Mesendoderm (in vitro differentiated cells): ENCODE results near the gene YTHDF1.

Source experiments
- DNase-seq: peaks from one replicate; pipeline ENCODE4 v3.0.0; 2013
- H2AK5ac ChIP-seq: 2 replicates; pipeline ENCODE4 v1.6.1; 2013; ENCODE audit warnings: low read length, inconsistent platforms
- H2BK120ac ChIP-seq: 2 replicates; pipeline ENCODE4 v1.6.1; 2013; ENCODE audit warnings: low read depth, mild to moderate bottlenecking, low read length, moderate library complexity, mixed read lengths
- H2BK15ac ChIP-seq: replicated peaks from 2 replicates; pipeline ENCODE4 v1.6.1; 2013; ENCODE audit warnings: low read depth, mild to moderate bottlenecking, moderate library complexity
- H2BK5ac ChIP-seq: 2 replicates; pipeline ENCODE4 v1.6.1; 2013; ENCODE audit warnings: low read length, inconsistent platforms
- H3K18ac ChIP-seq: 2 replicates; pipeline ENCODE4 v1.6.1; 2013; ENCODE audit warnings: mild to moderate bottlenecking, low read length, mixed read lengths
- H3K23ac ChIP-seq: one replicate; pipeline ENCODE4 v1.6.1; 2013; ENCODE audit warnings: low read length
- H3K27ac ChIP-seq: 2 replicates; pipeline ENCODE4 v1.5.1; 2013; ENCODE audit warnings: low read depth, mild to moderate bottlenecking, inconsistent platforms, low read length, moderate library complexity
- H3K27me3 ChIP-seq: 2 replicates; pipeline ENCODE4 v1.6.1; 2013; ENCODE audit warnings: low read length, control low read depth, mild to moderate bottlenecking, inconsistent platforms; ENCODE audit not compliant: insufficient read depth, poor library complexity
- H3K36me3 ChIP-seq: 2 replicates; pipeline ENCODE4 v1.6.1; 2013; ENCODE audit warnings: low read length, inconsistent platforms; ENCODE audit not compliant: control insufficient read depth, insufficient read depth
- H3K4ac ChIP-seq: one replicate; pipeline ENCODE4 v1.6.1; 2013; ENCODE audit warnings: low read depth, mild to moderate bottlenecking, low read length, moderate library complexity
- H3K4me1 ChIP-seq: 2 replicates; pipeline ENCODE4 v1.6.1; 2013; ENCODE audit warnings: low read depth, low read length, inconsistent platforms; ENCODE audit not compliant: control insufficient read depth
- H3K4me2 ChIP-seq: 2 replicates; pipeline ENCODE4 v1.6.1; 2013; ENCODE audit warnings: low read length
- H3K4me3 ChIP-seq: 2 replicates; pipeline ENCODE4 v1.5.1; 2013; ENCODE audit warnings: mild to moderate bottlenecking, low read length
- H3K56ac ChIP-seq: one replicate; pipeline ENCODE4 v1.6.1; 2013; ENCODE audit warnings: low read length
- H3K79me1 ChIP-seq: 2 replicates; pipeline ENCODE4 v1.6.1; 2013; ENCODE audit warnings: low read length, inconsistent platforms
- H3K79me2 ChIP-seq: 2 replicates; pipeline ENCODE4 v1.6.1; 2013; ENCODE audit warnings: mild to moderate bottlenecking, low read length; ENCODE audit not compliant: control insufficient read depth, insufficient read depth
- H3K9ac ChIP-seq: 2 replicates; pipeline ENCODE4 v1.6.1; 2013; ENCODE audit warnings: low read length, inconsistent platforms
- H4K5ac ChIP-seq: one replicate; pipeline ENCODE4 v1.6.1; 2013; ENCODE audit warnings: low read length
- H4K8ac ChIP-seq: one replicate; pipeline ENCODE4 v1.6.1; 2013; ENCODE audit warnings: low read depth, mild to moderate bottlenecking, control low read depth, low read length, moderate library complexity
- WGBS: extraction: QIAGEN DNeasy Blood & Tissue Kit; methylation state at CpG from one replicate; pipeline ENCODE4 v1.1.7; 2013; ENCODE audit warnings: low lambda C conversion rate, missing lambda C conversion rate; ENCODE audit not compliant: insufficient coverage; ENCODE audit errors: extremely low coverage; 5-methylcytosine and 5-hydroxymethylcytosine counted together

YTHDF1 gene

GRCh38 chr20:63256954-63257353 is 41.0 kb upstream of the YTHDF1 start:
- Histone ChIP-seq H3K18ac (no peak overlapping the region), H3K56ac (peak overlapping the region; percentile 49), H3K4me3 (no peak overlapping the region), H2BK15ac (no peak overlapping the region), H2BK5ac (no peak overlapping the region), H3K23ac (no peak overlapping the region), H2AK5ac (no peak overlapping the region), H3K9ac (no peak overlapping the region), H3K4me2 (no peak overlapping the region), H3K27ac (no peak overlapping the region), H4K8ac (no peak overlapping the region), H4K5ac (no peak overlapping the region), H3K36me3 (no peaks in the 10 kb centered on the region), H3K79me1 (no peaks in the 10 kb centered on the region), H3K4me1 (no peaks in the 10 kb centered on the region), H2BK120ac (no peak overlapping the region), H3K27me3 (peaks cover 10% of the 10 kb centered on the region), H3K4ac (no peak overlapping the region), H3K79me2 (no peaks in the 10 kb centered on the region)
- DNase-seq, result no peak
- no CpG with 5 or more reads among the region's 4 CpGs for WGBS

GRCh38 chr20:63255931-63256704 is 40.2 kb upstream of the YTHDF1 start:
- Histone ChIP-seq H3K79me1 (no peaks in the 10 kb centered on the region), H3K79me2 (no peaks in the 10 kb centered on the region), H2AK5ac (no peak overlapping the region), H3K4me3 (no peak overlapping the region), H3K4ac (no peak overlapping the region), H3K4me1 (no peaks in the 10 kb centered on the region), H3K4me2 (no peak overlapping the region), H3K9ac (no peak overlapping the region), H4K8ac (no peak overlapping the region), H3K23ac (no peak overlapping the region), H2BK5ac (no peak overlapping the region), H3K18ac (no peak overlapping the region), H3K27ac (no peak overlapping the region), H3K27me3 (peaks cover 10% of the 10 kb centered on the region), H4K5ac (no peak overlapping the region), H2BK120ac (no peak overlapping the region), H3K56ac (no peak overlapping the region), H2BK15ac (no peak overlapping the region), H3K36me3 (no peaks in the 10 kb centered on the region)
- no peak for DNase-seq
- 100% methylated on average over 1 of the region's 31 CpGs for WGBS

- Histone ChIP-seq H3K9ac (no peak overlapping the region), H3K79me1 (no peaks in the 10 kb centered on the region), H2BK15ac (no peak overlapping the region), H4K8ac (no peak overlapping the region), H3K4me2 (peak overlapping the region; percentile 18), H3K79me2 (no peaks in the 10 kb centered on the region), H3K4me1 (no peaks in the 10 kb centered on the region), H3K27me3 (peaks cover 10% of the 10 kb centered on the region), H2BK5ac (no peak overlapping the region), H4K5ac (no peak overlapping the region), H2BK120ac (no peak overlapping the region), H3K23ac (no peak overlapping the region), H3K4me3 (no peak overlapping the region), H3K18ac (no peak overlapping the region), H3K36me3 (no peaks in the 10 kb centered on the region), H3K56ac (no peak overlapping the region), H2AK5ac (no peak overlapping the region), H3K4ac (no peak overlapping the region), H3K27ac (no peak overlapping the region)
- no CpG with 5 or more reads among the region's 56 CpGs for WGBS
- DNase-seq, result peak; percentile 43
Observed at GRCh38 chr20:63254606-63255384, 38.9 kb upstream of the YTHDF1 start.

GRCh38 chr20:63254232-63254605 is 38.3 kb upstream of the YTHDF1 start, which contains the start of gene NKAIN4:
Gene NKAIN4 (minus strand): TSS chr20:63254463. CDS start chr20:63254450, 13 bp downstream.
- Histone ChIP-seq H3K27me3 (peaks cover 10% of the 10 kb centered on the region), H3K79me2 (no peaks in the 10 kb centered on the region), H3K27ac (no peak within 1 kb of the TSS), H3K4ac (no peak within 1 kb of the TSS), H2AK5ac (no peak within 1 kb of the TSS), H3K36me3 (no peaks in the 10 kb centered on the region), H3K23ac (no peak within 1 kb of the TSS), H2BK120ac (no peak within 1 kb of the TSS), H3K18ac (no peak within 1 kb of the TSS), H2BK5ac (no peak within 1 kb of the TSS), H4K8ac (no peak within 1 kb of the TSS), H3K4me2 (peak within 1 kb of the TSS; percentile 35), H3K9ac (peak within 1 kb of the TSS; percentile 26), H3K79me1 (no peaks in the 10 kb centered on the region), H3K4me1 (no peaks in the 10 kb centered on the region), H4K5ac (no peak within 1 kb of the TSS), H3K4me3 (no peak within 1 kb of the TSS), H3K56ac (peak within 1 kb of the TSS; percentile 42), H2BK15ac (no peak within 1 kb of the TSS)
- no peak for DNase-seq
- WGBS, result no CpG with 5 or more reads among the region's 46 CpGs

- peak; percentile 72 for DNase-seq
- H3K56ac ChIP-seq, result peak overlapping the region; percentile 42
- H4K5ac ChIP-seq, result no peak overlapping the region
- H3K79me2 ChIP-seq, result no peaks in the 10 kb centered on the region
- H2BK120ac ChIP-seq, result no peak overlapping the region
- no CpG with 5 or more reads among the region's 89 CpGs for WGBS
- H3K79me1 ChIP-seq, result no peaks in the 10 kb centered on the region
- peak overlapping the region; percentile 35 for H3K4me2 ChIP-seq
- no peak overlapping the region for H3K27ac ChIP-seq
- no peak overlapping the region for H3K18ac ChIP-seq
- no peaks in the 10 kb centered on the region for H3K4me1 ChIP-seq
- no peaks in the 10 kb centered on the region for H3K36me3 ChIP-seq
- no peak overlapping the region for H2BK5ac ChIP-seq
- H2BK15ac ChIP-seq, result no peak overlapping the region
- no peak overlapping the region for H3K4ac ChIP-seq
- peaks cover 10% of the 10 kb centered on the region for H3K27me3 ChIP-seq
- no peak overlapping the region for H4K8ac ChIP-seq
- peak overlapping the region; percentile 26 for H3K9ac ChIP-seq
- H2AK5ac ChIP-seq, result no peak overlapping the region
- no peak overlapping the region for H3K4me3 ChIP-seq
- H3K23ac ChIP-seq, result no peak overlapping the region
Observed at GRCh38 chr20:63253438-63254231, 37.7 kb upstream of the YTHDF1 start.
